Common myeloid progenitor, CD34-positive (primary cell): Measurements from ENCODE around the gene SHISA5.
"Not testable (repeated sequence)": the region's sequence is repeated elsewhere in the genome, so short reads cannot be mapped to it uniquely, and the experiment has no call there.

Source experiments
- CTCF ChIA-PET: fragments of 350-600 bp; sonication (Branson Sonifier 250); formaldehyde crosslinking; loops from one replicate; lab custom pipeline; 2021; ENCODE audit warnings: antibody characterized with exemption; lab: Charles Lee
- POLR2A ChIA-PET: fragments of 350-600 bp; sonication (Branson Sonifier 250); formaldehyde crosslinking; loops from one replicate; lab custom pipeline; 2021; ENCODE audit warnings: antibody characterized with exemption; lab: Charles Lee
- DNase-seq, 3 donors: peaks; one replicate each; pipeline versions ENCODE4 v3.0.0 to v3.0.0-alpha.2; 2013
- H3K27ac ChIP-seq, 2 experiments: 1 replicate in 1 of 2; 2 replicates in 1 of 2; pipeline ENCODE4 v1.7.0; 2013; ENCODE audit warnings: inconsistent platforms in 2 of 2, low read length in 2 of 2, mild to moderate bottlenecking in 2 of 2, low read depth in 1 of 2, moderate library complexity in 1 of 2; ENCODE audit not compliant: severe bottlenecking in 2 of 2, insufficient read depth in 1 of 2, poor library complexity in 1 of 2
- H3K27me3 ChIP-seq, 5 experiments: replicated peaks in 2 of 5; 1 replicate in 3 of 5; 2 replicates in 2 of 5; pipeline versions ENCODE4 v1.6.1 to v1.7.0; 2013; ENCODE audit warnings: low read length in 4 of 5, mild to moderate bottlenecking in 2 of 5, moderate library complexity in 2 of 5, inconsistent platforms in 1 of 5; ENCODE audit not compliant: insufficient read depth in 5 of 5, control insufficient read depth in 4 of 5
- H3K36me3 ChIP-seq, 4 experiments: 1 replicate in 2 of 4; 2 replicates in 2 of 4; pipeline versions ENCODE4 v1.6.1 to v1.7.0; 2013; ENCODE audit warnings: low read length in 3 of 4, control low read depth in 1 of 4, mild to moderate bottlenecking in 1 of 4; ENCODE audit not compliant: control insufficient read depth in 4 of 4, insufficient read depth in 4 of 4
- H3K4me1 ChIP-seq, 4 experiments: 1 replicate in 3 of 4; 2 replicates in 1 of 4; pipeline versions ENCODE4 v1.6.1 to v1.7.1; 2013; ENCODE audit warnings: low read length in 3 of 4, mild to moderate bottlenecking in 3 of 4, control low read depth in 1 of 4, inconsistent platforms in 1 of 4, moderate library complexity in 1 of 4; ENCODE audit not compliant: control insufficient read depth in 4 of 4, insufficient read depth in 4 of 4; ENCODE audit errors: control extremely low read depth in 1 of 4
- H3K4me3 ChIP-seq, 7 experiments: 1 replicate in 4 of 7; 2 replicates in 3 of 7; pipeline versions ENCODE4 v1.5.1 to v1.7.0; 2013; ENCODE audit warnings: mild to moderate bottlenecking in 7 of 7, low read length in 6 of 7, moderate library complexity in 6 of 7, inconsistent platforms in 2 of 7, low read depth in 2 of 7, control low read depth in 1 of 7; ENCODE audit not compliant: insufficient read depth in 4 of 7, control insufficient read depth in 1 of 7; ENCODE audit errors: extremely low read depth in 1 of 7
- H3K9me3 ChIP-seq, 5 experiments: 1 replicate in 4 of 5; 2 replicates in 1 of 5; pipeline versions ENCODE4 v1.6.1 to v1.7.1; 2013; ENCODE audit warnings: low read length in 4 of 5, mild to moderate bottlenecking in 2 of 5, inconsistent platforms in 1 of 5, low read depth in 1 of 5, moderate library complexity in 1 of 5; ENCODE audit not compliant: control insufficient read depth in 4 of 5, insufficient read depth in 2 of 5; ENCODE audit errors: control extremely low read depth in 1 of 5
- WGBS: methylation state at CpG from one replicate; pipeline ENCODE4 v1.1.5; 2013; ENCODE audit not compliant: insufficient coverage; 5-methylcytosine and 5-hydroxymethylcytosine counted together

The SHISA5 gene

GRCh38 chr3:48474619-48475018 is 29.4 kb downstream of the SHISA5 start:
- ChIA-PET CTCF (interaction anchor here (1.0 to 6.1 kb wide), 6 partner anchors 11 to 79 kb away, joined by 4 to 44 read pairs (median 6); partner anchors contain the start of gene SHISA5), POLR2A (no interaction called here)
- Histone ChIP-seq H3K27me3 (no peaks in the 10 kb centered on the region), H3K4me3 (no peak overlapping the region), H3K36me3 (peaks cover 0 to 8% (median 6%) of the 10 kb centered on the region in 4 experiments), H3K27ac (no peak overlapping the region), H3K9me3 (no peaks in the 10 kb centered on the region), H3K4me1 (peaks cover 0 to 52% (median 39%) of the 10 kb centered on the region in 4 experiments)
- no peak for DNase-seq
- 100% methylated on average over 2 of the region's 4 CpGs for WGBS

DNA sequence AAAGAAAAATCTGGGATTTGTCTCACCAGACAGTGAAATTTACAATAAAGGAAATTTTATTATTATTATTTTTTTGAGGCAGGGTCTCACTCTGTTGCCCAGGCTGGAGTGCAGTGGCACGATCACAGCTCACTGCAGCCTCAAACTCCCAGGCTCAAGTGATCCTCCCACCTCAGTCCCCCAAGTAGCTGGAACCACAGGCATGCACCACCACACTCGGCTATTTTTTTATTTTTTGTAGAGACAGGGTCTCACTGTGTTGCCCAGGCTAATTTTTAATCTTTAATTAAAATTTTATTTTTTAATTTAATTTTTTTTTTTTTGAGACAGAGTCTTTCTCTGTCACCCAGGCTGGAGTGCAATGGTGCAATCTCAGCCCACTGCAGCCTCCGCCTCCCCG is 29.9 kb downstream of the SHISA5 start:
- POLR2A ChIA-PET: not testable (repeated sequence)
- peaks cover 0 to 14% (median 11%) of the 10 kb centered on the region in 4 experiments for H3K36me3 ChIP-seq

GRCh38 chr3:48473617-48473952 is 30.4 kb downstream of the SHISA5 start:
- WGBS: 100% methylated on average over 1 of the region's 5 CpGs
- H3K36me3 ChIP-seq: peaks cover 0 to 18% (median 15%) of the 10 kb centered on the region in 4 experiments
- peak overlapping the region in 1 of 2 experiments; percentile 96 for H3K27ac ChIP-seq
- ChIA-PET POLR2A (interaction anchor here (0.9 to 1.4 kb wide), 2 partner anchors 34 to 444 kb away, joined by 4 to 5 read pairs; partner anchors contain the start of genes CCDC51 and TMA7), CTCF (interaction anchor here (0.9 to 6.1 kb wide), 10 partner anchors 8 to 80 kb away, joined by 3 to 44 read pairs (median 6); partner anchors contain the start of genes SHISA5 and TMA7)
- peaks cover 0 to 50% (median 34%) of the 10 kb centered on the region in 4 experiments for H3K4me1 ChIP-seq
- no peak for DNase-seq
- H3K9me3 ChIP-seq: no peaks in the 10 kb centered on the region
- H3K4me3 ChIP-seq: peak overlapping the region in 3 of 7 experiments; percentile 82 to 92 (median 83)
- no peaks in the 10 kb centered on the region for H3K27me3 ChIP-seq

More for the DNA sequence above, 29.9 kb downstream of the SHISA5 start:
- H3K9me3 ChIP-seq, H3K4me3 ChIP-seq, H3K27me3 ChIP-seq, DNase-seq: not testable (repeated sequence)
- peak overlapping the region in 1 of 2 experiments; percentile 96 for H3K27ac ChIP-seq
- WGBS: 100% methylated on average over 1 of the region's 4 CpGs
- CTCF ChIA-PET: interaction anchor here (1.2 to 6.1 kb wide), 8 partner anchors 8 to 79 kb away, joined by 4 to 44 read pairs (median 6); partner anchors contain the start of gene SHISA5
- H3K4me1 ChIP-seq: peaks cover 0 to 52% (median 39%) of the 10 kb centered on the region in 4 experiments

- peak overlapping the region; percentile 95 to 96 for H3K27ac ChIP-seq
- DNase-seq: peak; percentile 97 to 99 (median 99)
- peaks cover 0 to 51% (median 34%) of the 10 kb centered on the region in 4 experiments for H3K4me1 ChIP-seq
- no peaks in the 10 kb centered on the region for H3K9me3 ChIP-seq
- H3K27me3 ChIP-seq: no peaks in the 10 kb centered on the region
- POLR2A ChIA-PET: interaction anchor here (0.8 to 1.4 kb wide), 3 partner anchors 33 to 445 kb away, joined by 4 to 6 read pairs (median 5); partner anchors contain the start of genes CCDC51 and TMA7
- H3K36me3 ChIP-seq: peaks cover 0 to 23% (median 19%) of the 10 kb centered on the region in 4 experiments
- 6% methylated on average over 15 of the region's 17 CpGs for WGBS
- peak overlapping the region; percentile 53 to 92 (median 81) for H3K4me3 ChIP-seq
- CTCF ChIA-PET: interaction anchor here (0.9 to 6.1 kb wide), 13 partner anchors 9 to 81 kb away, joined by 3 to 44 read pairs (median 4); partner anchors contain the start of genes SHISA5 and TMA7
Observed at GRCh38 chr3:48472923-48473616, 30.9 kb downstream of the SHISA5 start.

GRCh38 chr3:48472673-48472922 is 31.4 kb downstream of the SHISA5 start:
- Histone ChIP-seq H3K4me3 (peak overlapping the region; percentile 53 to 92 (median 81)), H3K9me3 (no peaks in the 10 kb centered on the region), H3K27me3 (no peaks in the 10 kb centered on the region), H3K27ac (peak overlapping the region; percentile 95 to 96), H3K36me3 (peaks cover 0 to 28% (median 22%) of the 10 kb centered on the region in 4 experiments), H3K4me1 (peaks cover 0 to 52% (median 37%) of the 10 kb centered on the region in 4 experiments)
- CTCF ChIA-PET: interaction anchor here (1.0 to 6.1 kb wide), 9 partner anchors 9 to 81 kb away, joined by 3 to 44 read pairs (median 4); partner anchors contain the start of gene SHISA5
- no peak for DNase-seq
- 0% methylated on average over 4 of the region's 5 CpGs for WGBS
- POLR2A ChIA-PET: interaction anchor here (0.8 to 1.4 kb wide), 3 partner anchors 33 to 445 kb away, joined by 4 to 6 read pairs (median 5); partner anchors contain the start of genes CCDC51 and TMA7

GRCh38 chr3:48470286-48470685 is 33.7 kb downstream of the SHISA5 start:
- Histone ChIP-seq H3K27me3 (no peaks in the 10 kb centered on the region), H3K4me1 (peaks cover 0 to 75% (median 60%) of the 10 kb centered on the region in 4 experiments), H3K9me3 (no peaks in the 10 kb centered on the region), H3K4me3 (no peak overlapping the region), H3K27ac (peak overlapping the region in 1 of 2 experiments; percentile 49), H3K36me3 (peaks cover 0 to 38% (median 25%) of the 10 kb centered on the region in 4 experiments)
- ChIA-PET POLR2A (interaction anchor here (1.0 kb wide), 1 partner anchor 85 kb away, joined by 3 read pairs; no protein-coding TSS in a partner anchor), CTCF (interaction anchor here (0.9 to 6.1 kb wide), 4 partner anchors 13 to 37 kb away, joined by 3 to 44 read pairs (median 5); partner anchors contain the start of gene SHISA5)
- no peak for DNase-seq
- 100% methylated on average over 1 of the region's 1 CpG for WGBS
